Measurements from ENCODE around the gene SLAMF1. TPM values are rescaled to one million over a fixed set of nuclear protein-coding genes. Genes with fewer than 3 reads are reported as not detected.

Gene SLAMF1
- total RNA-seq, 4 donors from 2014 or later = 1.1 to 2.2 (median 1.7) TPM; not detected in 1

- peak overlapping the region in 2 of 4 donors; percentile 39 to 62 for H3K27ac ChIP-seq
- intact Hi-C loops (cut with DNase I) = no loop called here
- no peak for DNase-seq
Measured at GRCh38 chr1:160577671-160578070, 69.2 kb downstream of the SLAMF1 start.

DNA sequence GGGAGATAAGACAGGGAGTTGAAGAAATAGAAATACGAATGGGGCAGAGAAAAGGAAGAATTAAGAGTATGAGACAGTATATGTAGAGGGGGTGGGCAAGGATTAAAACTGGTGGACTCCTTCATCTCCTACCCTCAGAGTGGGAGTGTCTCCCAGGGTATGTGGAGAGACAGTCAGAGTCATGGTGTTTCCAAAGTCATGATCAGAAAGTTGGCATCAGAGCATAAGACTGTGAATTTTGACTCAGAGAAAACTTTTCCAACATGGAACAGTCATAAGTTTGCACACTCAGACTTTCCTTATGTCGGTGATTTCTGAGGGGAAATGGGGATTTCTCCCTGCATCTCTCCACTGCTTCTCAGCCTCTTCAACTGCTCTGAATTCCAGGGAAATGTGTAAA lies 70.0 kb downstream of the SLAMF1 start:
- no peak for DNase-seq
- Histone ChIP-seq H3K27ac (peak overlapping the region in 2 of 4 donors; percentile 39), H3K36me3 (no peaks in the 10 kb centered on the region), H3K27me3 (no peaks in the 10 kb centered on the region), H3K9me3 (no peaks in the 10 kb centered on the region), H3K4me1 (no peaks in the 10 kb centered on the region), H3K4me3 (peak overlapping the region in 2 of 4 donors; percentile 36 to 57)
- 71 to 82% methylated on average over 1 to 2 of the region's 2 CpGs for WGBS, 2 donors
- intact Hi-C loops (cut with DNase I) = no loop called here
- TF ChIP-seq POLR2A (IDR thresholded peaks at IDR 0.05) (no peak), CTCF (IDR thresholded peaks at IDR 0.05) (no peak)

More at GRCh38 chr1:160577671-160578070, 69.2 kb downstream of the SLAMF1 start:
- no peaks in the 10 kb centered on the region for H3K27me3 ChIP-seq
- WGBS, 2 donors = 40 to 60% methylated on average over 2 of the region's 2 CpGs
- H3K4me1 ChIP-seq = no peaks in the 10 kb centered on the region
- H3K36me3 ChIP-seq = no peaks in the 10 kb centered on the region
- H3K9me3 ChIP-seq = no peaks in the 10 kb centered on the region
- TF ChIP-seq CTCF (IDR thresholded peaks at IDR 0.05) = no peak
- TF ChIP-seq POLR2A (IDR thresholded peaks at IDR 0.05) = no peak
- H3K4me3 ChIP-seq = peak overlapping the region in 2 of 4 donors; percentile 36 to 57

GRCh38 chr1:160576390-160576789 lies 70.5 kb downstream of the SLAMF1 start:
- Histone ChIP-seq H3K36me3 (no peaks in the 10 kb centered on the region), H3K27ac (peak overlapping the region in 2 of 4 donors; percentile 55 to 60), H3K4me3 (peak overlapping the region in 1 of 4 donors; percentile 57), H3K9me3 (no peaks in the 10 kb centered on the region), H3K27me3 (no peaks in the 10 kb centered on the region), H3K4me1 (no peaks in the 10 kb centered on the region)
- intact Hi-C loops (cut with DNase I) = no loop called here
- 50 to 56% methylated on average over 3 of the region's 3 CpGs for WGBS, 2 donors
- DNase-seq = no peak
- no peak for TF ChIP-seq CTCF (IDR thresholded peaks at IDR 0.05)
- no peak for TF ChIP-seq POLR2A (IDR thresholded peaks at IDR 0.05)

GRCh38 chr1:160575112-160575664 lies 71.7 kb downstream of the SLAMF1 start:
- Histone ChIP-seq H3K36me3 (no peaks in the 10 kb centered on the region), H3K9me3 (no peaks in the 10 kb centered on the region), H3K27ac (peak overlapping the region in 3 of 4 donors; percentile 45 to 60 (median 55)), H3K27me3 (no peaks in the 10 kb centered on the region), H3K4me1 (no peaks in the 10 kb centered on the region), H3K4me3 (no peak overlapping the region)
- no peak for TF ChIP-seq CTCF (IDR thresholded peaks at IDR 0.05)
- peak in 1 of 4 donors; percentile 14 for TF ChIP-seq POLR2A (IDR thresholded peaks at IDR 0.05)
- no peak for DNase-seq
- intact Hi-C loops (cut with DNase I) = no loop called here
- WGBS, 2 donors = 56 to 72% methylated on average over 5 of the region's 5 CpGs

- no peaks in the 10 kb centered on the region for H3K4me1 ChIP-seq
Measured at GRCh38 chr1:160570840-160571239, 76.0 kb downstream of the SLAMF1 start.

More at GRCh38 chr1:160570840-160571239, 76.0 kb downstream of the SLAMF1 start:
- no peaks in the 10 kb centered on the region for H3K9me3 ChIP-seq
- TF ChIP-seq POLR2A (IDR thresholded peaks at IDR 0.05) (no peak), CTCF (IDR thresholded peaks at IDR 0.05) (no peak)
- H3K4me3 ChIP-seq = no peak overlapping the region
- no peaks in the 10 kb centered on the region for H3K36me3 ChIP-seq
- intact Hi-C loops (cut with DNase I) = no loop called here
- DNase-seq = no peak
- WGBS, 2 donors = 56 to 84% methylated on average over 3 of the region's 3 CpGs
- H3K27ac ChIP-seq = no peak overlapping the region
- H3K27me3 ChIP-seq = no peaks in the 10 kb centered on the region
